GM12872 (cell line): ENCODE results near the gene GLTP.

ENCODE experiments used
- CTCF ChIP-seq: IDR thresholded peaks from 3 replicates; pipeline ENCODE4 v1.5.1; 2011; ENCODE audit warnings: low read depth, mild to moderate bottlenecking, low read length, moderate library complexity; ENCODE audit not compliant: insufficient read depth

The GLTP gene

GRCh38 chr12:109831929-109832328, 48.4 kb downstream of the GLTP start:
- no peak for TF ChIP-seq CTCF

- no peak for TF ChIP-seq CTCF
Observed at GRCh38 chr12:109831365-109831764, 49.0 kb downstream of the GLTP start.

- TF ChIP-seq CTCF, result no peak
Observed at GRCh38 chr12:109830718-109831117, 49.6 kb downstream of the GLTP start.

GRCh38 chr12:109830267-109830666, 50.1 kb downstream of the GLTP start:
- no peak for TF ChIP-seq CTCF

GRCh38 chr12:109829667-109830066, 50.7 kb downstream of the GLTP start:
- no peak for TF ChIP-seq CTCF

GRCh38 chr12:109828754-109829511, 51.4 kb downstream of the GLTP start:
- TF ChIP-seq CTCF, result no peak

- no peak for TF ChIP-seq CTCF
Observed at GRCh38 chr12:109827566-109828550, 52.5 kb downstream of the GLTP start.
